ENCODE results near the gene TMEM52.
"Not testable (repeated sequence)": the region's sequence is repeated elsewhere in the genome, so short reads cannot be mapped to it uniquely, and the experiment has no call there.

TMEM52 gene

GRCh38 chr1:1945782-1946393 is 26.8 kb upstream of the TMEM52 start:
- DNase-seq: no peak

- peak; percentile 74 for DNase-seq
These were observed 24.9 kb upstream of the TMEM52 start for GRCh38 chr1:1943834-1944570.

GRCh38 chr1:1942753-1943656 is 23.9 kb upstream of the TMEM52 start:
- peak; percentile 66 for DNase-seq

GRCh38 chr1:1941868-1942752 is 23.0 kb upstream of the TMEM52 start:
- no peak for DNase-seq

- DNase-seq: no peak
These were observed 22.2 kb upstream of the TMEM52 start for GRCh38 chr1:1941211-1941841.

GRCh38 chr1:1940123-1940425 is 21.0 kb upstream of the TMEM52 start:
- no peak for DNase-seq

GRCh38 chr1:1939296-1940122 is 20.4 kb upstream of the TMEM52 start:
- DNase-seq: no peak

- no peak for DNase-seq
These were observed 19.7 kb upstream of the TMEM52 start for GRCh38 chr1:1938613-1939295.

- no peak for DNase-seq
These were observed 19.1 kb upstream of the TMEM52 start for GRCh38 chr1:1938276-1938573.

- DNase-seq: no peak
These were observed 18.6 kb upstream of the TMEM52 start for GRCh38 chr1:1937549-1938275.

GRCh38 chr1:1937061-1937460 is 18.0 kb upstream of the TMEM52 start:
- DNase-seq: no peak

GRCh38 chr1:1934848-1935247 is 15.8 kb upstream of the TMEM52 start:
- not testable (repeated sequence) for DNase-seq

- no peak for DNase-seq
These were observed 10.8 kb upstream of the TMEM52 start for GRCh38 chr1:1929639-1930545.

- DNase-seq: peak; percentile 37
These were observed 10.1 kb upstream of the TMEM52 start for GRCh38 chr1:1929102-1929638.

- DNase-seq: no peak
These were observed 9.4 kb upstream of the TMEM52 start for GRCh38 chr1:1928231-1929101.

- DNase-seq: no peak
These were observed 8.7 kb upstream of the TMEM52 start for GRCh38 chr1:1927751-1928150.

GRCh38 chr1:1926886-1927660 is 8.0 kb upstream of the TMEM52 start:
- no peak for DNase-seq

Data from DMS53 (cell line).